Smooth muscle cell (in vitro differentiated cells): ENCODE measurements around the gene MPP1. TPM values are rescaled to one million over a fixed set of nuclear protein-coding genes. Genes with fewer than 3 reads are reported as not detected.

Experiments used
- DNase-seq: peaks from one replicate; lab custom pipeline; 2025; ENCODE audit not compliant: unreplicated experiment; lab: John Stamatoyannopoulos, UW
- H2AFZ ChIP-seq: fragments of 200-600 bp; sonication (generic); 2 replicates; pipeline ENCODE4 v1.6.0; 2016; ENCODE audit warnings: antibody characterized with exemption, low read depth, mild to moderate bottlenecking
- H3F3A ChIP-seq: fragments of 200-600 bp; sonication (generic); 2 replicates; pipeline ENCODE4 v1.6.0; 2017; ENCODE audit warnings: antibody characterized with exemption, low read depth
- H3K27ac ChIP-seq: fragments of 200-600 bp; sonication (generic); 2 replicates; pipeline ENCODE4 v1.5.1; 2016; ENCODE audit warnings: low read depth, mild to moderate bottlenecking
- H3K27me3 ChIP-seq: fragments of 200-600 bp; sonication (generic); 2 replicates; pipeline ENCODE4 v1.6.1; 2016; ENCODE audit warnings: low read depth, mild to moderate bottlenecking
- H3K36me3 ChIP-seq: fragments of 200-600 bp; sonication (generic); 2 replicates; pipeline ENCODE4 v1.5.1; 2016; ENCODE audit warnings: low read depth
- H3K4me1 ChIP-seq: fragments of 200-600 bp; sonication (generic); 2 replicates; pipeline ENCODE4 v1.5.1; 2016; ENCODE audit warnings: low read depth
- H3K4me2 ChIP-seq: fragments of 200-600 bp; sonication (generic); 2 replicates; pipeline ENCODE4 v1.6.0; 2016; ENCODE audit warnings: mild to moderate bottlenecking
- H3K4me3 ChIP-seq: fragments of 200-600 bp; sonication (generic); 2 replicates; pipeline ENCODE4 v1.5.1; 2016; ENCODE audit warnings: mild to moderate bottlenecking
- H3K79me2 ChIP-seq: fragments of 200-600 bp; sonication (generic); 2 replicates; pipeline ENCODE4 v1.6.0; 2016; ENCODE audit warnings: low read depth, mild to moderate bottlenecking
- H3K9ac ChIP-seq: fragments of 200-600 bp; sonication (generic); 2 replicates; pipeline ENCODE4 v1.6.0; 2016; ENCODE audit warnings: low read depth
- H3K9me3 ChIP-seq: fragments of 200-600 bp; sonication (generic); replicated peaks from 2 replicates; pipeline ENCODE4 v1.5.1; 2016; ENCODE audit warnings: low read depth
- H4K20me1 ChIP-seq: fragments of 200-600 bp; sonication (generic); 2 replicates; pipeline ENCODE4 v1.6.0; 2016; ENCODE audit warnings: low read depth
- WGBS: methylation state at CpG from one replicate; pipeline ENCODE4 v1.1.7; 2016; ENCODE audit warnings: low lambda C conversion rate; 5-methylcytosine and 5-hydroxymethylcytosine counted together
- polyA plus RNA-seq: library from polyadenylated mRNA; unstranded; fragments of >200 nt; fragmentation: Nextera tagmentation; extraction: Ambion mirVana; gene quantifications from 2 replicates; pipeline ENCODE4 v1.2.1, GENCODE V29; 2016
- total RNA-seq: library from RNA; depleted of rRNA; stranded (reverse); fragments of >200 nt; gene quantifications from 2 replicates; pipeline ENCODE4 v1.2.3, GENCODE V29; 2014
- TF ChIP-seq, protein P1 (sequence below): fragments of 200-600 bp; sonication (generic); IDR thresholded peaks from 2 replicates; pipeline ENCODE4 v1.5.1; 2017; ENCODE audit warnings: borderline replicate concordance, mild to moderate bottlenecking, antibody characterized with exemption; ENCODE audit not compliant: insufficient read depth, poor library complexity, severe bottlenecking

MPP1 gene
- total and polyA plus RNA-seq, 2 experiments from 2014 or later, result 15.1 to 17.5 TPM

DNA sequence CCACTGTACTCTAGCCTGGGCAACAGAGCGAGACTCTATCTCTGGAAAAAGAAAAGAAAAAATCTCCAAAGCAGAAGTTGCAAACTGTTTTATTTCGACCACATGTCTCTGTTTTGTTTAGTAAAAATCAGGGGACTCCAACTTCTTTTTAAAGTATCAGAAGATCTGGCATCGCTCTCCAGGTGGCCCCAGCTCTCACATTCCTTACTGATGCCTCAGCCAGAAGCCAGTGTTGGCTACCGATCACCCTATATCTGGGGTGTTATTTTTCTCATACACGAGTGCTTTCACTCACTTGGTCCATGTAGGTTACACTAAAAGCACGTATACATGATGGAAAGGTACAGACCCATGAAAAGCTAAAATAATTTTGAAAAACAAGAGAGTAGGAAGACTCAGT lies 8.3 kb downstream of the MPP1 start:
- no peak for DNase-seq
- Histone ChIP-seq H3K4me1 (no peaks in the 10 kb centered on the region), H3K79me2 (no peaks in the 10 kb centered on the region), H3F3A (no peaks in the 10 kb centered on the region), H3K27me3 (no peaks in the 10 kb centered on the region), H4K20me1 (no peaks in the 10 kb centered on the region), H3K9me3 (no peaks in the 10 kb centered on the region), H3K27ac (no peak overlapping the region), H2AFZ (no peak overlapping the region), H3K4me2 (no peak overlapping the region), H3K9ac (no peak overlapping the region), H3K36me3 (no peaks in the 10 kb centered on the region), H3K4me3 (no peak overlapping the region)
- WGBS, result 58% methylated on average over 6 of the region's 6 CpGs
- TF ChIP-seq, protein P1, sequence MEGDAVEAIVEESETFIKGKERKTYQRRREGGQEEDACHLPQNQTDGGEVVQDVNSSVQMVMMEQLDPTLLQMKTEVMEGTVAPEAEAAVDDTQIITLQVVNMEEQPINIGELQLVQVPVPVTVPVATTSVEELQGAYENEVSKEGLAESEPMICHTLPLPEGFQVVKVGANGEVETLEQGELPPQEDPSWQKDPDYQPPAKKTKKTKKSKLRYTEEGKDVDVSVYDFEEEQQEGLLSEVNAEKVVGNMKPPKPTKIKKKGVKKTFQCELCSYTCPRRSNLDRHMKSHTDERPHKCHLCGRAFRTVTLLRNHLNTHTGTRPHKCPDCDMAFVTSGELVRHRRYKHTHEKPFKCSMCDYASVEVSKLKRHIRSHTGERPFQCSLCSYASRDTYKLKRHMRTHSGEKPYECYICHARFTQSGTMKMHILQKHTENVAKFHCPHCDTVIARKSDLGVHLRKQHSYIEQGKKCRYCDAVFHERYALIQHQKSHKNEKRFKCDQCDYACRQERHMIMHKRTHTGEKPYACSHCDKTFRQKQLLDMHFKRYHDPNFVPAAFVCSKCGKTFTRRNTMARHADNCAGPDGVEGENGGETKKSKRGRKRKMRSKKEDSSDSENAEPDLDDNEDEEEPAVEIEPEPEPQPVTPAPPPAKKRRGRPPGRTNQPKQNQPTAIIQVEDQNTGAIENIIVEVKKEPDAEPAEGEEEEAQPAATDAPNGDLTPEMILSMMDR, result no peak

DNA sequence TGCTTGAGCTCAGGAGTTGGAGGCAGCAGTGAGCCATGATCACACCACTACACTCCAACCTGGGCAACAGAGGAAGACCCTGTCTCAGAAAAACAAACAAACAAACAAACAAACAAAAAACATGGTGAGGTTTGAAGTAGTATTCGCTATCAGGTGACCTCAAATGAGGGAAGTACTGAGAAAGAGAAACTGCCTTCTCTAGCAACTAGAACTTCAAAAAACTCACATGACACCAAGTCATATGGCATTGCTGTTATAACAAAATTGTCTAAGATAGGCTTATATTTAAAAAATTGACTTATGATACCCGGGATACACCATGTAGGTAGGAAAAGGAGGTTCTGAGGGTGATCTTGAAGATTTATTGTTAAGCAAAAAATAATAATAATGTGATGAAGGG lies 10.3 kb downstream of the MPP1 start:
- Histone ChIP-seq H3K4me1 (no peaks in the 10 kb centered on the region), H3K27me3 (no peaks in the 10 kb centered on the region), H3K9ac (no peak overlapping the region), H3K27ac (no peak overlapping the region), H3K4me2 (no peak overlapping the region), H3F3A (no peaks in the 10 kb centered on the region), H3K36me3 (no peaks in the 10 kb centered on the region), H4K20me1 (no peaks in the 10 kb centered on the region), H2AFZ (no peak overlapping the region), H3K4me3 (no peak overlapping the region), H3K79me2 (no peaks in the 10 kb centered on the region), H3K9me3 (no peaks in the 10 kb centered on the region)
- no peak for DNase-seq
- 64% methylated on average over 2 of the region's 2 CpGs for WGBS
- TF ChIP-seq, protein P1, result no peak

DNA sequence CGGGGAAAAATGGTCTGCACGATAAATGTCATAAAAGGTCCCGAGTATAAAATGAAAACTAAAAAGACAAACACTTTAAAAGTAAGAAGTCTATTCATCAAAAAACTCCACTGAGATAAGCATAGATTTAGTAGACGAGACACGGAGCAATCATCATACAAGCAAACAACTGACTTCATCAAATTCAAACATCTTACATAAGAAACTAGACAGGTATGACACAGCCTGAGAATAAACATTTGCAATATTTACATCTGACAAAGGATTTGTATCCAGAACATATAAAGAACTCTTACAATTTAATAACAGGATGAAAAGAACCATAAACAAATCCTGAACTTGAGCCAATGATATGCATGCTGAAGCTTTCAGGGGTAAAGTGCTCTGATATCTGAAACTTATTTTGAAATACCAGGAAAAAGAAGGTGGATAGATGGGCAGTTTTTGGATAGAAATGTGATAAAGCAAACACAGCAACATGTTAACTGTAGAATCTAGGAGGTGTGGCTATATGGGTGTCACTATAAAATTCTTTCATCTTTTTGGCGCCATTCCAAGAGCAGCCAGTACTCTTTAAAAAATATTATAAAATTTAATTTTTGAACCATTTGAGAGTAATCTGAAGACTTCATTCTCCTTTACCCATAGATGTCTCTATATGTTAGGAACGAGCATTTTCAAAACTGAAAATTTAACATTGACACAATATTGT lies 12.0 kb downstream of the MPP1 start:
- H3K79me2 ChIP-seq, result no peaks in the 10 kb centered on the region
- no peaks in the 10 kb centered on the region for H3K36me3 ChIP-seq
- H3K4me1 ChIP-seq, result no peaks in the 10 kb centered on the region
- H3K9ac ChIP-seq, result no peak overlapping the region
- 83% methylated on average over 7 of the region's 7 CpGs for WGBS
- no peak overlapping the region for H3K4me3 ChIP-seq
- H4K20me1 ChIP-seq, result no peaks in the 10 kb centered on the region
- H3K9me3 ChIP-seq, result no peaks in the 10 kb centered on the region
- no peak overlapping the region for H2AFZ ChIP-seq
- H3K4me2 ChIP-seq, result no peak overlapping the region
- no peaks in the 10 kb centered on the region for H3F3A ChIP-seq
- no peaks in the 10 kb centered on the region for H3K27me3 ChIP-seq
- H3K27ac ChIP-seq, result no peak overlapping the region
- DNase-seq, result no peak
- TF ChIP-seq, protein P1, result no peak

DNA sequence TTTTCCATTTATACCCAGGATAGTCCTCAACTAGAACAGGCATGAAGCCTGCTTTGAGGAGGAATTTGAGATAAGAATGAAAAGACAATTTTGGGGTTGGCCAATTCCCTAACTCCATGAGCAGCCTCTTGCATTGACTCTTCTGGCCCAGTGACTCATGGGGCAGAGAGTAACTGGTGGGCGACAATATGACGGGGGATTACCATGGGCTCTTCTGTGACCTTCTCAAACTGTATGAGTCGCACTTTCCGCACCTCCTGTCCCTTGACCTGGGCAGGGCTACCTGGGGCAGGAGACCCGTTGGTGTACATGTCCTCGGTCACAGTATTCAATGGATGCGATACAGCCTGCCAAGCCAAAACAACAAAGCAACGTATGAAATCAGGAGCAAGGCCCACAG lies 13.3 kb downstream of the MPP1 start:
- no peak overlapping the region for H3K4me2 ChIP-seq
- DNase-seq, result no peak
- H4K20me1 ChIP-seq, result no peaks in the 10 kb centered on the region
- no peaks in the 10 kb centered on the region for H3K79me2 ChIP-seq
- H3K4me1 ChIP-seq, result no peaks in the 10 kb centered on the region
- no peak overlapping the region for H3K9ac ChIP-seq
- 85% methylated on average over 8 of the region's 8 CpGs for WGBS
- no peak overlapping the region for H3K4me3 ChIP-seq
- H3K9me3 ChIP-seq, result no peaks in the 10 kb centered on the region
- no peaks in the 10 kb centered on the region for H3K27me3 ChIP-seq
- no peaks in the 10 kb centered on the region for H3F3A ChIP-seq
- TF ChIP-seq, protein P1, result no peak
- H3K27ac ChIP-seq, result no peak overlapping the region
- no peak overlapping the region for H2AFZ ChIP-seq
- H3K36me3 ChIP-seq, result no peaks in the 10 kb centered on the region
